IMR-90 (cell line): ENCODE data around the gene ADAMTS12. TPM values are rescaled to one million over a fixed set of nuclear protein-coding genes. Genes with fewer than 3 reads are reported as not detected.
A peak's percentile ranks its signal among the peaks of the same experiment; 100 is the strongest.

Experiments
- ATAC-seq: fragments of 200-7000 bp; cut with Tn5 transposase; 2 replicates; pipeline ENCODE4 v1.9.1; 2020; ENCODE audit warnings: low read depth, mild to moderate bottlenecking, moderate library complexity
- BruUV-seq: library from RNA; stranded (reverse); fragments of 400-500 nt; replicated peaks from 2 replicates; lab custom pipeline; 2021; lab: Mats Ljungman, UMichigan
- CTCF ChIA-PET: fragments of 300-600 bp; formaldehyde crosslinking; extraction: SDS; loops from one replicate; lab custom pipeline; 2021; ENCODE audit warnings: antibody characterized with exemption; lab: Yijun Ruan, JAX
- POLR2A ChIA-PET: fragments of 300-600 bp; sonication (Branson Sonifier 250); formaldehyde crosslinking; loops from one replicate; lab custom pipeline; 2022; ENCODE audit warnings: antibody characterized with exemption; ENCODE audit not compliant: unreplicated experiment; lab: Charles Lee
- DNase-seq: peaks from one replicate; pipeline ENCODE4 v3.0.0; 2013
- H2AFZ ChIP-seq: replicated peaks from 2 replicates; pipeline ENCODE3; 2013; ENCODE audit warnings: low read length, mild to moderate bottlenecking; ENCODE audit not compliant: poor library complexity
- H2AK5ac ChIP-seq: 2 replicates; pipeline ENCODE4 v1.6.1; 2013; ENCODE audit warnings: low read depth, low read length, inconsistent platforms
- H2AK9ac ChIP-seq: replicated peaks from 2 replicates; pipeline ENCODE3; 2013; ENCODE audit warnings: mild to moderate bottlenecking, low read depth, low read length, moderate library complexity; ENCODE audit not compliant: poor library complexity
- H2BK120ac ChIP-seq: 2 replicates; pipeline ENCODE4 v1.6.1; 2013; ENCODE audit warnings: low read depth, low read length, inconsistent platforms
- H2BK15ac ChIP-seq: 3 replicates; pipeline ENCODE4 v1.6.1; 2013; ENCODE audit warnings: low read depth, low read length, inconsistent platforms
- H2BK20ac ChIP-seq: 2 replicates; pipeline ENCODE4 v1.6.1; 2013; ENCODE audit warnings: low read depth, mild to moderate bottlenecking, inconsistent platforms, low read length, moderate library complexity
- H2BK5ac ChIP-seq: 2 replicates; pipeline ENCODE4 v1.6.1; 2013; ENCODE audit warnings: mild to moderate bottlenecking, low read depth, low read length, inconsistent platforms; ENCODE audit not compliant: poor library complexity, severe bottlenecking
- H3K14ac ChIP-seq: replicated peaks from 2 replicates; pipeline ENCODE4 v1.6.1; 2013; ENCODE audit warnings: low read depth, low read length, inconsistent platforms
- H3K18ac ChIP-seq: 2 replicates; pipeline ENCODE4 v1.6.1; 2013; ENCODE audit warnings: low read depth, low read length, control low read depth
- H3K23ac ChIP-seq: 2 replicates; pipeline ENCODE4 v1.6.1; 2013; ENCODE audit warnings: low read depth, low read length, inconsistent platforms
- H3K27ac ChIP-seq: 2 replicates; pipeline ENCODE4 v1.5.1; 2013; ENCODE audit warnings: mild to moderate bottlenecking, control low read depth, low read length; ENCODE audit not compliant: insufficient read depth
- H3K27me3 ChIP-seq: 2 replicates; pipeline ENCODE4 v1.6.1; 2013; ENCODE audit warnings: low read length; ENCODE audit not compliant: control insufficient read depth, insufficient read depth
- H3K36me3 ChIP-seq: 2 replicates; pipeline ENCODE4 v1.6.1; 2013; ENCODE audit warnings: low read length, mixed read lengths; ENCODE audit not compliant: control insufficient read depth, insufficient read depth
- H3K4ac ChIP-seq: 2 replicates; pipeline ENCODE4 v1.6.1; 2013; ENCODE audit warnings: low read depth, low read length, inconsistent platforms
- H3K4me1 ChIP-seq: 2 replicates; pipeline ENCODE4 v1.6.1; 2013; ENCODE audit warnings: low read length, mixed read lengths; ENCODE audit not compliant: control insufficient read depth, insufficient read depth
- H3K4me2 ChIP-seq: 2 replicates; pipeline ENCODE4 v1.6.1; 2013; ENCODE audit warnings: low read depth, mild to moderate bottlenecking, control low read depth, low read length, moderate library complexity
- H3K4me3 ChIP-seq: 2 replicates; pipeline ENCODE4 v1.5.1; 2013; ENCODE audit warnings: low read depth, mild to moderate bottlenecking, control low read depth, low read length, moderate library complexity; ENCODE audit not compliant: insufficient read depth
- H3K56ac ChIP-seq: 2 replicates; pipeline ENCODE4 v1.6.1; 2013; ENCODE audit warnings: low read length, inconsistent platforms; ENCODE audit not compliant: insufficient read depth; ENCODE audit errors: extremely low read depth
- H3K79me1 ChIP-seq, 2 experiments: 2 replicates each; pipeline ENCODE4 v1.6.1; 2013; ENCODE audit warnings: low read length in 2 of 2, inconsistent platforms in 1 of 2, low read depth in 1 of 2
- H3K9ac ChIP-seq: 2 replicates; pipeline ENCODE4 v1.6.1; 2013; ENCODE audit warnings: low read depth, low read length, control low read depth
- H3K9me1 ChIP-seq: 2 replicates; pipeline ENCODE4 v1.6.1; 2013; ENCODE audit warnings: low read length, inconsistent platforms; ENCODE audit not compliant: insufficient read depth
- H3K9me3 ChIP-seq: 2 replicates; pipeline ENCODE4 v1.6.1; 2013; ENCODE audit warnings: low read length; ENCODE audit not compliant: control insufficient read depth, insufficient read depth
- H4K20me1 ChIP-seq: 2 replicates; pipeline ENCODE4 v1.6.1; 2013; ENCODE audit warnings: low read length, inconsistent platforms; ENCODE audit not compliant: insufficient read depth
- H4K5ac ChIP-seq: 2 replicates; pipeline ENCODE4 v1.6.1; 2013; ENCODE audit warnings: mild to moderate bottlenecking, low read depth, low read length, control low read depth
- H4K8ac ChIP-seq, 2 experiments: 2 replicates each; pipeline ENCODE4 v1.6.1; 2013; ENCODE audit warnings: low read depth in 2 of 2, low read length in 2 of 2, control low read depth in 1 of 2, inconsistent platforms in 1 of 2
- H4K91ac ChIP-seq: 2 replicates; pipeline ENCODE4 v1.6.1; 2013; ENCODE audit warnings: low read depth, low read length, inconsistent platforms; ENCODE audit not compliant: insufficient read depth
- CEBPB ChIP-seq: IDR thresholded peaks from 2 replicates; pipeline ENCODE4 v1.6.1; 2012; ENCODE audit warnings: low read depth, low read length, improper control_type of control experiment
- CHD1 ChIP-seq: IDR thresholded peaks from 2 replicates; pipeline ENCODE4 v1.6.1; 2012; ENCODE audit warnings: low read depth, low read length, improper control_type of control experiment
- ELK1 ChIP-seq: fragments of 150-350 bp; IDR thresholded peaks from 2 replicates; pipeline ENCODE4 v1.6.1; 2016; ENCODE audit warnings: low read depth, mild to moderate bottlenecking, low read length, moderate library complexity, borderline replicate concordance
- FOS ChIP-seq: fragments of 150-350 bp; IDR thresholded peaks from 2 replicates; pipeline ENCODE4 v1.6.1; 2016; ENCODE audit warnings: low read depth, low read length
- MAFK ChIP-seq: IDR thresholded peaks from 2 replicates; pipeline ENCODE4 v1.6.1; 2012; ENCODE audit warnings: low read depth, low read length, improper control_type of control experiment
- MAZ ChIP-seq: IDR thresholded peaks from 2 replicates; pipeline ENCODE4 v1.6.1; 2012; ENCODE audit warnings: low read depth, mild to moderate bottlenecking, low read length, improper control_type of control experiment, moderate library complexity, borderline replicate concordance
- MXI1 ChIP-seq: IDR thresholded peaks from 2 replicates; pipeline ENCODE4 v1.6.1; 2012; ENCODE audit warnings: low read depth, mild to moderate bottlenecking, low read length, moderate library complexity, borderline replicate concordance
- NFE2L2 ChIP-seq: fragments of 150-350 bp; IDR thresholded peaks from 2 replicates; pipeline ENCODE4 v1.6.1; 2016; ENCODE audit warnings: low read depth, mild to moderate bottlenecking, low read length
- POLR2A ChIP-seq: IDR thresholded peaks from 2 replicates; pipeline ENCODE4 v1.6.1; 2012; ENCODE audit warnings: mild to moderate bottlenecking, low read depth, low read length
- RAD21 ChIP-seq: IDR thresholded peaks from 2 replicates; pipeline ENCODE4 v1.6.1; 2012; ENCODE audit warnings: low read length, improper control_type of control experiment
- RFX5 ChIP-seq: IDR thresholded peaks from 2 replicates; pipeline ENCODE4 v1.8.0; 2012; ENCODE audit warnings: low read depth, mild to moderate bottlenecking, low read length, moderate library complexity
- SMC3 ChIP-seq: fragments of 150-350 bp; IDR thresholded peaks from 2 replicates; pipeline ENCODE4 v1.6.1; 2016; ENCODE audit warnings: low read depth, mild to moderate bottlenecking, antibody characterized with exemption, low read length, moderate library complexity
- WGBS, 2 experiments: methylation state at CpG; one replicate each; pipeline versions ENCODE4 v1.1.5 to v1.1.7; 2013; ENCODE audit warnings: missing lambda C conversion rate in 2 of 2; ENCODE audit not compliant: insufficient read length in 1 of 2; ENCODE audit errors: extremely low coverage in 2 of 2; 5-methylcytosine and 5-hydroxymethylcytosine counted together
- dilution Hi-C: fragments of 300-500 bp; cut with HindIII; formaldehyde crosslinking; loops from one replicate; pipeline ENCODE4 v1.14.3; 2018; ENCODE audit warnings: low sequenced_read_pairs; ENCODE audit not compliant: unreplicated experiment
- in situ Hi-C: fragments of 300-500 bp; cut with MboI; formaldehyde crosslinking; loops from 3 replicates; pipeline ENCODE4 v1.14.3; 2019; ENCODE audit warnings: low sequenced_read_pairs, inconsistent platforms, mixed read lengths
- intact Hi-C: fragments of 100-400 bp; cut with micrococcal nuclease; formaldehyde crosslinking; loops from 2 replicates; pipeline ENCODE4 v1.10.0; 2022
- polyA plus RNA-seq, 3 experiments: library from polyadenylated mRNA; depleted of rRNA; stranded (reverse); fragments of >200 nt; gene quantifications; 2 replicates each; pipeline ENCODE4 v1.2.3, GENCODE V29; 2012; ENCODE audit warnings: low replicate concordance in 1 of 3
- total RNA-seq: library from RNA; depleted of rRNA; stranded (reverse); fragments of >200 nt; gene quantifications from 2 replicates; pipeline ENCODE4 v1.2.3, GENCODE V29; 2012
- TF ChIP-seq, protein P1 (sequence below): fragments of 150-350 bp; IDR thresholded peaks from 2 replicates; pipeline ENCODE4 v1.6.1; 2017; ENCODE audit warnings: mild to moderate bottlenecking, antibody characterized with exemption, low read length, low read depth
- TF ChIP-seq, protein P2 (sequence below): conservative IDR thresholded peaks from 2 replicates; pipeline ENCODE4 v1.5.1; 2012; ENCODE audit warnings: mild to moderate bottlenecking, low read depth, low read length, improper control_type of control experiment

ADAMTS12 gene
- total and polyA plus RNA-seq, 2 of the 4 experiments (the other 2 are of a cell fraction) = 27.3 to 51.3 TPM

DNA sequence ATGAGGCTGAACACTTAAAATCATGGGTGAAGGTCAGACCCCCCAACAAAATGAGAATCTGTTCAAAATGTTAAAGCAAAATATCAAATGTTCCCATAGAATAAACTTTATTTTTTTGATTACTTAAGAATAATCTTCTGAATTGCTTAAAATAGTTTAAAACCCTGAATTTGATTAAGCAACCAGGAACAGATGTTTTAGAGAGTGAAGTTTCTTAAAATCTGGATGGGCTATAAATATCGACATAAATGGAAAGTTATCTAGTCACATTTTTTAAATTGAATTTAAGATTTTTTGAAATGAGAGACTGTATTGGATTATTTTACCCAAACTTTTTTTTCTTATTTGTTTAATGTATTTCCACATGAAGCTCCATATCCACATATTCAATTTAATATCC, 98.5 kb downstream of the ADAMTS12 start:
- Histone ChIP-seq H3K9ac (no peak overlapping the region), H2BK120ac (no peak overlapping the region), H3K56ac (no peak overlapping the region), H3K9me3 (no peaks in the 10 kb centered on the region), H3K14ac (no peak overlapping the region), H3K23ac (no peak overlapping the region), H3K4me3 (no peak overlapping the region), H3K9me1 (peaks cover 18% of the 10 kb centered on the region), H3K27ac (no peak overlapping the region), H3K4ac (no peak overlapping the region), H4K5ac (no peak overlapping the region), H2AK5ac (no peak overlapping the region), H3K79me1 (peaks cover 5 to 47% of the 10 kb centered on the region in 2 experiments), H3K4me1 (peaks cover 16% of the 10 kb centered on the region), H3K18ac (no peak overlapping the region), H2AFZ (no peak overlapping the region), H2BK5ac (no peak overlapping the region), H2BK15ac (0 out of 3 replicates have a peak overlapping the region, but pooled peaks have one; percentile 36), H3K27me3 (no peaks in the 10 kb centered on the region), H4K8ac (no peak overlapping the region), H2AK9ac (no peak overlapping the region), H3K4me2 (no peak overlapping the region), H3K36me3 (no peaks in the 10 kb centered on the region), H4K91ac (no peak overlapping the region), H4K20me1 (peaks cover 3% of the 10 kb centered on the region; the same call in 1 of the 2 replicates), H2BK20ac (no peak overlapping the region)
- POLR2A ChIA-PET = no interaction called here
- dilution Hi-C loops (no loop called here), intact Hi-C loops (no loop called here), in situ Hi-C loops (no loop called here)
- CTCF ChIA-PET = interaction anchor here (1.4 kb wide), 1 partner anchor 10 kb away, joined by 3 read pairs; no protein-coding TSS in a partner anchor
- BruUV-seq = no TSS peak
- ATAC-seq (no peak), DNase-seq (no peak)
- TF ChIP-seq MAFK (no peak), NFE2L2 (no peak), MXI1 (no peak), CHD1 (no peak), FOS (no peak), SMC3 (no peak), RAD21 (no peak), POLR2A (no peak), RFX5 (no peak), ELK1 (no peak), CEBPB (no peak), MAZ (no peak)
- TF ChIP-seq, protein P1, sequence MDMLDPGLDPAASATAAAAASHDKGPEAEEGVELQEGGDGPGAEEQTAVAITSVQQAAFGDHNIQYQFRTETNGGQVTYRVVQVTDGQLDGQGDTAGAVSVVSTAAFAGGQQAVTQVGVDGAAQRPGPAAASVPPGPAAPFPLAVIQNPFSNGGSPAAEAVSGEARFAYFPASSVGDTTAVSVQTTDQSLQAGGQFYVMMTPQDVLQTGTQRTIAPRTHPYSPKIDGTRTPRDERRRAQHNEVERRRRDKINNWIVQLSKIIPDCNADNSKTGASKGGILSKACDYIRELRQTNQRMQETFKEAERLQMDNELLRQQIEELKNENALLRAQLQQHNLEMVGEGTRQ = no peak
- TF ChIP-seq, protein P2, sequence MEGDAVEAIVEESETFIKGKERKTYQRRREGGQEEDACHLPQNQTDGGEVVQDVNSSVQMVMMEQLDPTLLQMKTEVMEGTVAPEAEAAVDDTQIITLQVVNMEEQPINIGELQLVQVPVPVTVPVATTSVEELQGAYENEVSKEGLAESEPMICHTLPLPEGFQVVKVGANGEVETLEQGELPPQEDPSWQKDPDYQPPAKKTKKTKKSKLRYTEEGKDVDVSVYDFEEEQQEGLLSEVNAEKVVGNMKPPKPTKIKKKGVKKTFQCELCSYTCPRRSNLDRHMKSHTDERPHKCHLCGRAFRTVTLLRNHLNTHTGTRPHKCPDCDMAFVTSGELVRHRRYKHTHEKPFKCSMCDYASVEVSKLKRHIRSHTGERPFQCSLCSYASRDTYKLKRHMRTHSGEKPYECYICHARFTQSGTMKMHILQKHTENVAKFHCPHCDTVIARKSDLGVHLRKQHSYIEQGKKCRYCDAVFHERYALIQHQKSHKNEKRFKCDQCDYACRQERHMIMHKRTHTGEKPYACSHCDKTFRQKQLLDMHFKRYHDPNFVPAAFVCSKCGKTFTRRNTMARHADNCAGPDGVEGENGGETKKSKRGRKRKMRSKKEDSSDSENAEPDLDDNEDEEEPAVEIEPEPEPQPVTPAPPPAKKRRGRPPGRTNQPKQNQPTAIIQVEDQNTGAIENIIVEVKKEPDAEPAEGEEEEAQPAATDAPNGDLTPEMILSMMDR = no peak
- no CpG with 5 or more reads among the region's 1 CpG for WGBS, 2 experiments
